ENCODE results near the gene LBP. TPM values are rescaled to one million over a fixed set of nuclear protein-coding genes. Genes with fewer than 3 reads are reported as not detected.

The LBP gene
- total RNA-seq, 4 donors from 2014 or later, result 0.95 to 59.9 (median 7.0) TPM

DNA sequence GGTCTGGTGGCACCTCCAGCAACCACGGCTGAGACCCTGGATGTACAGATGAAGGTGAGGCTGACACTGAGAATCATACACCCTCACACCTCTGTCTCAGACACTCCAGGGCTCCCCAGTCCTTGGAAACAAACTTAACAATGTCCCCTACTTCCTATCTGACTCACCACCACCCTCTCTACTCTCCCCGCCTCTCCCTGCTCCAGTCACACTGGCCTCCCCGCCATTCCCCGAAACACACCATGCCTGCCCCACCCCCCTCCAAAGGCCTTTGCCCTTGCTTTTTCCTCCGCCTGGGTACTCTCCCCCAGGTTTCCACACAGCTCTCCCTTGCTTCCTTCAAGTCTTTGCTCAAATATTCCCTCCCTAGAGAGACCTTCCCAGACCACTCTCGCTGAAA is 26.1 kb upstream of the LBP start:
- DNase-seq (ENCODE audit: low spot score) (no peak), ATAC-seq (ENCODE audit: low FRiP score) (no peak)
- TF ChIP-seq, protein P1, sequence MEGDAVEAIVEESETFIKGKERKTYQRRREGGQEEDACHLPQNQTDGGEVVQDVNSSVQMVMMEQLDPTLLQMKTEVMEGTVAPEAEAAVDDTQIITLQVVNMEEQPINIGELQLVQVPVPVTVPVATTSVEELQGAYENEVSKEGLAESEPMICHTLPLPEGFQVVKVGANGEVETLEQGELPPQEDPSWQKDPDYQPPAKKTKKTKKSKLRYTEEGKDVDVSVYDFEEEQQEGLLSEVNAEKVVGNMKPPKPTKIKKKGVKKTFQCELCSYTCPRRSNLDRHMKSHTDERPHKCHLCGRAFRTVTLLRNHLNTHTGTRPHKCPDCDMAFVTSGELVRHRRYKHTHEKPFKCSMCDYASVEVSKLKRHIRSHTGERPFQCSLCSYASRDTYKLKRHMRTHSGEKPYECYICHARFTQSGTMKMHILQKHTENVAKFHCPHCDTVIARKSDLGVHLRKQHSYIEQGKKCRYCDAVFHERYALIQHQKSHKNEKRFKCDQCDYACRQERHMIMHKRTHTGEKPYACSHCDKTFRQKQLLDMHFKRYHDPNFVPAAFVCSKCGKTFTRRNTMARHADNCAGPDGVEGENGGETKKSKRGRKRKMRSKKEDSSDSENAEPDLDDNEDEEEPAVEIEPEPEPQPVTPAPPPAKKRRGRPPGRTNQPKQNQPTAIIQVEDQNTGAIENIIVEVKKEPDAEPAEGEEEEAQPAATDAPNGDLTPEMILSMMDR (IDR thresholded peaks at IDR 0.05), result no peak

DNA sequence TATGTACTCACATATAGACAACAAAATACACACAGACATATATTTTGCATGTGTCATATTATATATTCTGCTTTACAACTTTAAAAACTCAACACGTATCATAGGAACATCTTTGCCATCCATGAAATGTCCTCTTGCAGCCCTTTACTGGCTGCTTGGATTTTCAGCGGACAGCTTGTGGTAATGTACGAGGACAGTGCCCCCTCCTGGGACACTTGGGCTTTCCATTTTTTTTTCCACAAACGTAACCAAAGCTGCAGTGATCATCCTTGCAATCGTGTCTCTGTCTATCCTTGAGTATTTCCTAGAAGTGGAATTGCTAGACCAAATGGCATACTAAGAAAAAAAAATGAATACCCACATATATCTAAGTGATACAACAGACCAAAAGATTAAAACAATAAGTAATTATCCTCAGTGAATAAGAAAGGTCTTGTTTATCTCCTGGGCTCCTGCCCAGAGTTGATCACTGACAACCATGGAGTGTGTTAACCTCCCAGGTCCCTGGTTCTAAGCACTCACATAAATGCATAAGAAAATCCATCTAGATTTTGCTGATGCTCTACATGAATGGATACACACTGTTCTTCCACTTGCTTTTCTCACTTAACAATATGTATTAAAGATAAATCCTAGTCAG is 24.2 kb upstream of the LBP start:
- TF ChIP-seq, protein P1 (IDR thresholded peaks at IDR 0.05), result no peak
- no peak for ATAC-seq (ENCODE audit: low FRiP score)
- DNase-seq (ENCODE audit: low spot score), result no peak

DNA sequence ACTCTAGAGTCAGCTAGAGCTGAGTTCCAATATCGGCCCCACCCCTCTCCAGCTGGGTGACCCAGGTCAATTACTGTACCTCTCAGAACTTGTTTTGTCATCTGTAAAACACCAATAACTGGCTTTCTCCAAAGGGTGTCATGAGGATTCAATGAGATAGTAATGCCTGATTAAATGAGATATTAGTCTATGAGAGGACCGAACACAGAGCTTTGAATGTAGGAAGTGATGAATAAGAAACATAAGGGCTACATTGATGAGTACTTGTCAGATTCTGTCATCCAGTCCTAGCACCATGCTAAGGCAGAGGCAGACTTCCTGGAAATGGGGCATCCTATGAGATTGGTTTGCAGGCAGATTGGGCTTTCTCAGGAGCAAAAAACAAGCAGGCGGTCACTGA is 22.1 kb upstream of the LBP start:
- DNase-seq (ENCODE audit: low spot score), result no peak
- no peak for ATAC-seq (ENCODE audit: low FRiP score)
- TF ChIP-seq, protein P1 (IDR thresholded peaks at IDR 0.05), result no peak

GRCh38 chr20:38325167-38325566 is 21.1 kb upstream of the LBP start:
- no peak for ATAC-seq (ENCODE audit: low FRiP score)
- DNase-seq (ENCODE audit: low spot score), result no peak
- TF ChIP-seq, protein P1 (IDR thresholded peaks at IDR 0.05), result no peak

- DNase-seq (ENCODE audit: low spot score) (no peak), ATAC-seq (ENCODE audit: low FRiP score) (no peak)
- TF ChIP-seq, protein P1 (IDR thresholded peaks at IDR 0.05), result no peak
Observed at GRCh38 chr20:38325905-38326304, 20.4 kb upstream of the LBP start.

- TF ChIP-seq, protein P1 (IDR thresholded peaks at IDR 0.05), result no peak
- DNase-seq (ENCODE audit: low spot score), result no peak
Observed at GRCh38 chr20:38326309-38326708, 20.0 kb upstream of the LBP start.

GRCh38 chr20:38330638-38331037 is 15.6 kb upstream of the LBP start:
- ATAC-seq (ENCODE audit: low FRiP score), result no peak
- DNase-seq (ENCODE audit: low spot score), result no peak
- TF ChIP-seq, protein P1 (IDR thresholded peaks at IDR 0.05), result no peak

More at GRCh38 chr20:38326309-38326708, 20.0 kb upstream of the LBP start:
- no peak for ATAC-seq (ENCODE audit: low FRiP score)

Data from omental fat pad (tissue), 4 donors.